DND-41 (cell line): ENCODE results near the gene UBE2A.

Experiments
- ATAC-seq: fragments of 200-7000 bp; cut with Tn5 transposase; 3 replicates; pipeline ENCODE4 v1.9.1; 2021; ENCODE audit warnings: low read depth; ENCODE audit not compliant: insufficient read depth
- DNase-seq: peaks from one replicate; pipeline ENCODE4 v3.0.0-alpha.2; 2020
- H2AFZ ChIP-seq: 2 replicates; pipeline ENCODE4 v1.6.0; 2012; ENCODE audit warnings: low read depth, low read length
- H3K27ac ChIP-seq: 2 replicates; pipeline ENCODE4 v1.5.1; 2012; ENCODE audit warnings: low read length, inconsistent platforms
- H3K27me3 ChIP-seq: fragments of 200-600 bp; sonication (generic); 2 replicates; pipeline ENCODE4 v1.6.0; 2012; ENCODE audit warnings: low read length, mild to moderate bottlenecking, inconsistent platforms; ENCODE audit not compliant: insufficient read depth, poor library complexity
- H3K36me3 ChIP-seq: 2 replicates; pipeline ENCODE4 v1.5.1; 2012; ENCODE audit warnings: low read length, inconsistent platforms; ENCODE audit not compliant: insufficient read depth
- H3K4me1 ChIP-seq: 2 replicates; pipeline ENCODE4 v1.5.1; 2012; ENCODE audit warnings: mild to moderate bottlenecking, low read length; ENCODE audit not compliant: insufficient read depth
- H3K4me2 ChIP-seq: 2 replicates; pipeline ENCODE4 v1.6.0; 2012; ENCODE audit warnings: mild to moderate bottlenecking, moderate library complexity, low read length, inconsistent platforms; ENCODE audit not compliant: insufficient read depth
- H3K4me3 ChIP-seq, 2 experiments: fragments of 200-600 bp in 1 of 2; shearing (Covaris generic) in 1 of 2; 2 replicates each; pipeline ENCODE4 v1.5.1; 2012 to 2016; ENCODE audit warnings: inconsistent platforms in 2 of 2, low read length in 2 of 2, mild to moderate bottlenecking in 2 of 2, low read depth in 1 of 2, moderate library complexity in 1 of 2
- H3K79me2 ChIP-seq: 2 replicates; pipeline ENCODE4 v1.6.0; 2012; ENCODE audit warnings: low read length, inconsistent platforms; ENCODE audit not compliant: insufficient read depth
- H3K9ac ChIP-seq: 2 replicates; pipeline ENCODE4 v1.6.0; 2012; ENCODE audit warnings: low read depth, mild to moderate bottlenecking, inconsistent platforms, low read length, moderate library complexity
- H3K9me3 ChIP-seq: 2 replicates; pipeline ENCODE4 v1.5.1; 2012; ENCODE audit warnings: low read length, moderate library complexity, mild to moderate bottlenecking, inconsistent platforms; ENCODE audit not compliant: insufficient read depth, severe bottlenecking
- H4K20me1 ChIP-seq: 2 replicates; pipeline ENCODE4 v1.6.0; 2012; ENCODE audit warnings: low read length; ENCODE audit not compliant: insufficient read depth
- EZH2 ChIP-seq: IDR thresholded peaks from 3 replicates; pipeline ENCODE4 v1.6.1; 2012; ENCODE audit warnings: borderline replicate concordance, low read depth, mild to moderate bottlenecking, moderate library complexity, low read length, inconsistent platforms; ENCODE audit not compliant: severe bottlenecking
- TF ChIP-seq, protein P1 (sequence below): IDR thresholded peaks from 2 replicates; pipeline ENCODE4 v1.5.1; 2012; ENCODE audit warnings: borderline replicate concordance, low read length, moderate library complexity, mild to moderate bottlenecking; ENCODE audit not compliant: poor library complexity, severe bottlenecking; ENCODE audit errors: extremely low read depth

The UBE2A gene

GRCh38 chrX:119539872-119540271 lies 34.5 kb upstream of the UBE2A start:
- DNase-seq, result no peak
- H3K4me1 ChIP-seq, result no peaks in the 10 kb centered on the region
- H3K27ac ChIP-seq, result no peak overlapping the region
- H3K4me3 ChIP-seq, result no peak overlapping the region
- H2AFZ ChIP-seq, result no peak overlapping the region
- H3K4me2 ChIP-seq, result no peak overlapping the region
- no peaks in the 10 kb centered on the region for H3K79me2 ChIP-seq
- TF ChIP-seq, protein P1, sequence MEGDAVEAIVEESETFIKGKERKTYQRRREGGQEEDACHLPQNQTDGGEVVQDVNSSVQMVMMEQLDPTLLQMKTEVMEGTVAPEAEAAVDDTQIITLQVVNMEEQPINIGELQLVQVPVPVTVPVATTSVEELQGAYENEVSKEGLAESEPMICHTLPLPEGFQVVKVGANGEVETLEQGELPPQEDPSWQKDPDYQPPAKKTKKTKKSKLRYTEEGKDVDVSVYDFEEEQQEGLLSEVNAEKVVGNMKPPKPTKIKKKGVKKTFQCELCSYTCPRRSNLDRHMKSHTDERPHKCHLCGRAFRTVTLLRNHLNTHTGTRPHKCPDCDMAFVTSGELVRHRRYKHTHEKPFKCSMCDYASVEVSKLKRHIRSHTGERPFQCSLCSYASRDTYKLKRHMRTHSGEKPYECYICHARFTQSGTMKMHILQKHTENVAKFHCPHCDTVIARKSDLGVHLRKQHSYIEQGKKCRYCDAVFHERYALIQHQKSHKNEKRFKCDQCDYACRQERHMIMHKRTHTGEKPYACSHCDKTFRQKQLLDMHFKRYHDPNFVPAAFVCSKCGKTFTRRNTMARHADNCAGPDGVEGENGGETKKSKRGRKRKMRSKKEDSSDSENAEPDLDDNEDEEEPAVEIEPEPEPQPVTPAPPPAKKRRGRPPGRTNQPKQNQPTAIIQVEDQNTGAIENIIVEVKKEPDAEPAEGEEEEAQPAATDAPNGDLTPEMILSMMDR, result no peak
- no peak for TF ChIP-seq EZH2
- H3K9ac ChIP-seq, result no peak overlapping the region
- no peak for ATAC-seq
- no peaks in the 10 kb centered on the region for H3K9me3 ChIP-seq
- H4K20me1 ChIP-seq, result no peaks in the 10 kb centered on the region
- peaks cover 11% of the 10 kb centered on the region; the same call in 1 of the 2 replicates for H3K36me3 ChIP-seq
- H3K27me3 ChIP-seq, result no peaks in the 10 kb centered on the region

GRCh38 chrX:119541188-119541587 lies 33.2 kb upstream of the UBE2A start:
- Histone ChIP-seq H3K79me2 (0 out of 2 replicates have a peak, but pooled peaks cover 2% of the 10 kb centered on the region), H3K9ac (no peak overlapping the region), H3K9me3 (no peaks in the 10 kb centered on the region), H4K20me1 (no peaks in the 10 kb centered on the region), H3K27me3 (no peaks in the 10 kb centered on the region), H3K4me3 (no peak overlapping the region), H3K4me1 (no peaks in the 10 kb centered on the region), H3K36me3 (peaks cover 11% of the 10 kb centered on the region; the same call in 1 of the 2 replicates), H2AFZ (no peak overlapping the region), H3K4me2 (no peak overlapping the region), H3K27ac (no peak overlapping the region)
- ATAC-seq, result no peak
- no peak for DNase-seq
- no peak for TF ChIP-seq EZH2
- TF ChIP-seq, protein P1, result no peak

- Histone ChIP-seq H3K4me2 (no peak overlapping the region), H3K27me3 (no peaks in the 10 kb centered on the region), H3K36me3 (no peaks in the 10 kb centered on the region), H3K27ac (no peak overlapping the region), H3K9me3 (no peaks in the 10 kb centered on the region), H2AFZ (no peak overlapping the region), H4K20me1 (no peaks in the 10 kb centered on the region), H3K4me3 (no peak overlapping the region), H3K9ac (no peak overlapping the region), H3K4me1 (no peaks in the 10 kb centered on the region), H3K79me2 (peaks cover 12% of the 10 kb centered on the region; the same call in 1 of the 2 replicates)
- ATAC-seq, result no peak
- TF ChIP-seq, protein P1, result no peak
- no peak for TF ChIP-seq EZH2
- DNase-seq, result no peak
Observed at GRCh38 chrX:119549327-119550016, 24.9 kb upstream of the UBE2A start.
